A673 (cell line): ENCODE data around the gene FGF1.

Source experiments
- EZH2 ChIP-seq: fragments of 200-600 bp; sonication (generic); IDR thresholded peaks from 2 replicates; pipeline ENCODE4 v1.6.1; 2017; ENCODE audit warnings: borderline replicate concordance, low read depth, mild to moderate bottlenecking, mixed read lengths, antibody characterized with exemption, low read length; ENCODE audit not compliant: poor library complexity, severe bottlenecking
- TF ChIP-seq, protein P1 (sequence below): fragments of 300-800, 200-600 bp; sonication (generic); conservative IDR thresholded peaks from 2 replicates; pipeline ENCODE4 v1.5.1; 2017; ENCODE audit warnings: low read depth, mild to moderate bottlenecking, antibody characterized with exemption, low read length, moderate library complexity, mixed read lengths

DNA sequence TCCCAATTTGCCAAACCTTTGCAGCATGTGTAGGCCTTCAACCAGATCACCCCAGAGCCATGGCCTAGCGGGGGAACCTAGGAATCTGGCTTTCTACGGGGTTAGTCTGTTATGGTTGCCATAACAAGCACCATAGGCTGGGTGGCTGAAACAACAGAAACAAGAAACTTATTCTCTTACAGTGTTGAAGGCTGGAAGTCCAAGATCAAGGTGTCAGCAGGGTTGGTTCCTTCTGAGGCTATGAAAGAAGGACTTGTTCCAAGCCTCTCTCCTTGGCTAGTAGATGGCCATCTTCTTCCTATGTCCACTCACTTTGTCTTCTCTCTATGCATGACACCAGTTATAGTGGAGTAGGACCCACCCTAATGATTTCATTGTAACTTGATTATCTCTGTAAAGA is 6.1 kb downstream of the FGF1 start:
- TF ChIP-seq, protein P1, sequence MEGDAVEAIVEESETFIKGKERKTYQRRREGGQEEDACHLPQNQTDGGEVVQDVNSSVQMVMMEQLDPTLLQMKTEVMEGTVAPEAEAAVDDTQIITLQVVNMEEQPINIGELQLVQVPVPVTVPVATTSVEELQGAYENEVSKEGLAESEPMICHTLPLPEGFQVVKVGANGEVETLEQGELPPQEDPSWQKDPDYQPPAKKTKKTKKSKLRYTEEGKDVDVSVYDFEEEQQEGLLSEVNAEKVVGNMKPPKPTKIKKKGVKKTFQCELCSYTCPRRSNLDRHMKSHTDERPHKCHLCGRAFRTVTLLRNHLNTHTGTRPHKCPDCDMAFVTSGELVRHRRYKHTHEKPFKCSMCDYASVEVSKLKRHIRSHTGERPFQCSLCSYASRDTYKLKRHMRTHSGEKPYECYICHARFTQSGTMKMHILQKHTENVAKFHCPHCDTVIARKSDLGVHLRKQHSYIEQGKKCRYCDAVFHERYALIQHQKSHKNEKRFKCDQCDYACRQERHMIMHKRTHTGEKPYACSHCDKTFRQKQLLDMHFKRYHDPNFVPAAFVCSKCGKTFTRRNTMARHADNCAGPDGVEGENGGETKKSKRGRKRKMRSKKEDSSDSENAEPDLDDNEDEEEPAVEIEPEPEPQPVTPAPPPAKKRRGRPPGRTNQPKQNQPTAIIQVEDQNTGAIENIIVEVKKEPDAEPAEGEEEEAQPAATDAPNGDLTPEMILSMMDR, result no peak
- no peak for TF ChIP-seq EZH2
